GM21576 (cell line): ENCODE data around the gene EHHADH.

Source experiments
- ATAC-seq: cut with Tn5 transposase; IDR thresholded peaks from one replicate; pipeline ENCODE4 v1.9.1; 2021; ENCODE audit warnings: mild to moderate bottlenecking, moderate library complexity; ENCODE audit not compliant: unreplicated experiment

Gene EHHADH

DNA sequence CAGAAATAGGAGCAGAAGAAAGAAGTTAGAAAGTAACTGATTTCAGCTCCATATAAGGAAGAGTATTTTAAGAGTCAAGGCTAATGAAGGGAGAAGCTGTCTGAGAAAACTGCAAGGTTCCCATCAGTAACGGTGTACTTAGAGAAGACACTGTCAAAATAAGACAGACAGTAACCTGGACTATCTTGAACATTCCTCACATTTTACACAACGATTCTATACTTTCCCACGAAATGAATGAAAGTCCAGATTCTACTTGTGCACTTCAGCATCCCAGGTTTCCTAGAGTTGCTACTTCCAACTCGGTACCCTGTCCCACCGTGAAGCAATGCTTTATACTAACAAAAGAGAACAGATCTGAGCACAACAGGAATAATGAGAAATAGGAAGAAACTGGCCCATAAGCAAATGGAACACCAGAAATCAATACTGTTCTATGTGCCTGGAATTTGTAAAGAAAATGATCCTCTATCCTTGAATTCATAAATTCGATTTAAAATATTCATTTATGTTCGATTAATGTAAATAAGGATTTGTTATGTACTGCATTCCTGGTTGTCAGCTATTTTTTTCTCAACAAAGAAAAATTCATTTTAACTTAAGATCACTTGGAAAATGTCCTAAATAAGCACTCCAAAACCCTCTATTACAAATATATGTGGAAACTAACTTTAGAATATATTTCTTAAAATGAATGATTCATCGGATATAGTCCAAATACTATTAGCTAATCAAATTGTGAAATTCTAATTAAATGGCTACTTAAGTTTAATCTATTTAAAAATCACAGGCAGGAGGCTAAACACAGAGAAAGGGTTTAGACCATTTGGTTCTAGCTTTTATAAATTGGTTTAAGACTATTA, 102.5 kb downstream of the EHHADH start:
- ATAC-seq: no peak

GRCh38 chr3:185150561-185150960, 103.3 kb downstream of the EHHADH start:
- no peak for ATAC-seq

- ATAC-seq: no peak
Observed at GRCh38 chr3:185149591-185149990, 104.3 kb downstream of the EHHADH start.

GRCh38 chr3:185145511-185145910, 108.3 kb downstream of the EHHADH start:
- ATAC-seq: no peak

DNA sequence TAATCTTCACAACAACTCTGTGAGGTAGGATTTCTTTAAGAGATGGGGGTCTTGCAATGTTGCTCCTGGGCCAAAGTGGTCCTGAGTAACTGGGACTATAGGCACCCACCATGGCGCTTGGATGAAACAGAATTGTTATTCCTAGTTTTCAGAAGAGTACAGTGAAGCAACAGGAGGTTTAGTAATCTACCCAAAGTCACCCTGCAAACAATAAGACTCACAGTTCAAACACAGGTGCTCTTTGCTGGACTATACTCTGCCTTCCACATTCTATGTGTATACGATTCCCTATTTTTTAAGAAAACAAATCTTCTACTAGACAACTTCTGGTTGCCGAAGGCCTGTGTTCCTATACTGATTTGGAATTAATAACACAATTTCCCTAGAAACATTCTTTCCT, 109.1 kb downstream of the EHHADH start:
- no peak for ATAC-seq
